ENCODE results near the gene AS3MT. TPM values are rescaled to one million over a fixed set of nuclear protein-coding genes. Genes with fewer than 3 reads are reported as not detected.
"Not testable (repeated sequence)": the region's sequence is repeated elsewhere in the genome, so short reads cannot be mapped to it uniquely, and the experiment has no call there.

Gene AS3MT
- total RNA-seq, 1 experiment from 2014 or later, result 5.2 TPM

DNA sequence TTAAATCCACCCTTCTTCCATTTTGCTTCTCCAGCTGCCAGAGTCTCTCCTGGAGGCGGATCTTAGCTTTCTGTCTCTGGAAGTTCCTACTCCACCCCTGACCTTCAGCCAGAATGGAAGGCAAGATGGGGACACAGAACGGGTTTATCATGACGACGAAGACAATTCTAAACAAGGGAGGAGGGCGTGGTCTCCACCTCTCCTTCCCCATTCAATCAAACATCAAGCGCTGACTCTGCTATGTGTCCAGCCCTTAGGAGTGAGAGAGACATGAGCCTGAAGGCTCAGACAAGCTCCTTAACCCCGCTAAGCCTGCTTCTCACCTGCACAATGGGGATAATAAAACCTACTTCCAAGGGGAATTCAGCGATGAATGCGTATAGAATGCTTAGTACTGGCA, 35.1 kb upstream of the AS3MT start:
- H3K27me3 ChIP-seq (replicated peaks; ENCODE audit: insufficient read depth, low read depth, low read length, poor library complexity), result no peaks in the 10 kb centered on the region
- no peaks in the 10 kb centered on the region for H3K9me3 ChIP-seq (ENCODE audit: low read depth, low read length, poor library complexity, severe bottlenecking)
- TF ChIP-seq EZH2 (IDR thresholded peaks at IDR 0.05; ENCODE audit: borderline replicate concordance, low read depth, low read length, poor library complexity, severe bottlenecking), result no peak
- TF ChIP-seq, protein P1, sequence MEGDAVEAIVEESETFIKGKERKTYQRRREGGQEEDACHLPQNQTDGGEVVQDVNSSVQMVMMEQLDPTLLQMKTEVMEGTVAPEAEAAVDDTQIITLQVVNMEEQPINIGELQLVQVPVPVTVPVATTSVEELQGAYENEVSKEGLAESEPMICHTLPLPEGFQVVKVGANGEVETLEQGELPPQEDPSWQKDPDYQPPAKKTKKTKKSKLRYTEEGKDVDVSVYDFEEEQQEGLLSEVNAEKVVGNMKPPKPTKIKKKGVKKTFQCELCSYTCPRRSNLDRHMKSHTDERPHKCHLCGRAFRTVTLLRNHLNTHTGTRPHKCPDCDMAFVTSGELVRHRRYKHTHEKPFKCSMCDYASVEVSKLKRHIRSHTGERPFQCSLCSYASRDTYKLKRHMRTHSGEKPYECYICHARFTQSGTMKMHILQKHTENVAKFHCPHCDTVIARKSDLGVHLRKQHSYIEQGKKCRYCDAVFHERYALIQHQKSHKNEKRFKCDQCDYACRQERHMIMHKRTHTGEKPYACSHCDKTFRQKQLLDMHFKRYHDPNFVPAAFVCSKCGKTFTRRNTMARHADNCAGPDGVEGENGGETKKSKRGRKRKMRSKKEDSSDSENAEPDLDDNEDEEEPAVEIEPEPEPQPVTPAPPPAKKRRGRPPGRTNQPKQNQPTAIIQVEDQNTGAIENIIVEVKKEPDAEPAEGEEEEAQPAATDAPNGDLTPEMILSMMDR (conservative IDR thresholded peaks at IDR 0.05; ENCODE audit: low read depth, low read length), result no peak
- no peaks in the 10 kb centered on the region for H3K36me3 ChIP-seq (ENCODE audit: insufficient read depth, low read length, poor library complexity, severe bottlenecking)
- BruUV-seq (replicated peaks), result no TSS peak
- H3K4me1 ChIP-seq (ENCODE audit: insufficient read depth, low read length, poor library complexity, severe bottlenecking), result no peaks in the 10 kb centered on the region
- no peak overlapping the region for H3K4me3 ChIP-seq (ENCODE audit: low read depth, low read length, poor library complexity, severe bottlenecking)
- no peak for DNase-seq (ENCODE audit: low spot score)
- intact Hi-C loops (cut with micrococcal nuclease; ENCODE audit: unreplicated experiment), result loop anchor here (5.0 kb wide), 1 partner anchor 102 kb away; no protein-coding TSS in a partner anchor
- ChIA-PET POLR2A (ENCODE audit: low non-redundant PET) (no interaction called here), CTCF (no interaction called here)
- no peak overlapping the region for H3K27ac ChIP-seq (ENCODE audit: low read depth, low read length, poor library complexity, severe bottlenecking)

DNA sequence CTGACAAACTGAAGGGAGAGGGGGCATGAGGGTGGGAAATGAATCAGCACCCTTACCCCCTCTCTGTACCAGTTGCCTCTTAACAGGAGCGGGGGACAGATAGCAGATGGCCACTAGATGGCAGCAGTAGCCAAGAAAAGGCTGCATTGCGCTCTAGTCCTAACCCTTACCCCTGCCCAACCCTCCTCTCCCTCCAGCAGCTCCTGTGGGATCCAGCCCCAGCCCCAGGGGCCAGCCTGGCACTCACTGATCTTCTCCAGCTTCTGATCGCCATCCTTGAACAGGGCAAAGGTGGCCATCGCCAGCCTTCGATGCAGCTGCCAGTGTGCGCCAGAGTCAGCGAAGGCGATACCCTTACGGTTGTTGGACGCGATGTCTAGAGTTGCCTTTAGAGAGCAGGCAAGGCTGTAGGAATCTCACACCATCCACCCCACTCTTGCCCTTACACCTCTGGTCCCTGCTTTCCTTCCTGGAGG, 34.2 kb upstream of the AS3MT start:
- no peaks in the 10 kb centered on the region for H3K9me3 ChIP-seq (ENCODE audit: low read depth, low read length, poor library complexity, severe bottlenecking)
- peak; percentile 86 for DNase-seq (ENCODE audit: low spot score)
- no peak for TF ChIP-seq EZH2 (IDR thresholded peaks at IDR 0.05; ENCODE audit: borderline replicate concordance, low read depth, low read length, poor library complexity, severe bottlenecking)
- TF ChIP-seq, protein P1 (conservative IDR thresholded peaks at IDR 0.05; ENCODE audit: low read depth, low read length), result peak; percentile 94
- H3K4me1 ChIP-seq (ENCODE audit: insufficient read depth, low read length, poor library complexity, severe bottlenecking), result no peaks in the 10 kb centered on the region
- H3K27me3 ChIP-seq (replicated peaks; ENCODE audit: insufficient read depth, low read depth, low read length, poor library complexity), result no peaks in the 10 kb centered on the region
- BruUV-seq (replicated peaks), result no TSS peak
- H3K36me3 ChIP-seq (ENCODE audit: insufficient read depth, low read length, poor library complexity, severe bottlenecking), result no peaks in the 10 kb centered on the region
- H3K4me3 ChIP-seq (ENCODE audit: low read depth, low read length, poor library complexity, severe bottlenecking), result no peak overlapping the region
- intact Hi-C loops (cut with micrococcal nuclease; ENCODE audit: unreplicated experiment), result loop anchor here (1.0 to 5.0 kb wide), 4 partner anchors 66 to 647 kb away; no protein-coding TSS in a partner anchor
- CTCF ChIA-PET, result interaction anchor here (0.5 to 3.4 kb wide), 3 partner anchors 66 to 99 kb away, joined by 3 to 30 read pairs (median 6); partner anchors contain the start of gene WBP1L
- POLR2A ChIA-PET (ENCODE audit: low non-redundant PET), result no interaction called here
- no peak overlapping the region for H3K27ac ChIP-seq (ENCODE audit: low read depth, low read length, poor library complexity, severe bottlenecking)

DNA sequence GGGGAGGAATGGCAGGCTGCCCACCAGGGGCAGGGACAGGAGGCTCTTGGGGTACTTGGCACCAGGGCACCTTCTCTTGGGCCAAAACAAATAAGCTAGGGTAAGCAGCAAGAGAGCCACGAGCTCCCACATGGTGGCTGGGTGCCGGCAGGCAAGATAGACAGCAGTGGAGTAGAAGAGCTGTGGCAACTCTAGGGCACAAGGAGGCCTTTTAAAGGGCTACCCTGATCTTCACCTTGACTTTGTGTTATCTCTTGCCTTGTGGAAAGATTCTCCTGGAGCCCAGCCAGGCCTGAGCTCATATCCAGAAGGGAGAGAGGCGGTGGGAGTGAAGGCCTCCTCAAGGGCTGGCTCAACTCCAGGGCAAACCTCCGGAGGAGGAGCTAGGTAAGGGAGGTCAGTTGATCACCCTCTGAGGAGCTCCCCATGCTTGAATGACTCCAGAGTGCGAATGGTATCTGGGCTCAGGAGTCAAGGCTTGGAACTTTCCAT, 32.0 kb upstream of the AS3MT start, which contains the start of gene CYP17A1:
TSS of gene CYP17A1 (minus strand) at position 184 of the 492 bp plus-strand sequence. CDS start at position 132, 52 bp downstream.
- no TSS peak for BruUV-seq (replicated peaks)
- Histone ChIP-seq H3K27ac (ENCODE audit: low read depth, low read length, poor library complexity, severe bottlenecking) (no peak within 1 kb of the TSS), H3K36me3 (ENCODE audit: insufficient read depth, low read length, poor library complexity, severe bottlenecking) (no peaks in the 10 kb centered on the region), H3K9me3 (ENCODE audit: low read depth, low read length, poor library complexity, severe bottlenecking) (no peaks in the 10 kb centered on the region), H3K4me1 (ENCODE audit: insufficient read depth, low read length, poor library complexity, severe bottlenecking) (no peaks in the 10 kb centered on the region), H3K27me3 (replicated peaks; ENCODE audit: insufficient read depth, low read depth, low read length, poor library complexity) (no peaks in the 10 kb centered on the region), H3K4me3 (ENCODE audit: low read depth, low read length, poor library complexity, severe bottlenecking) (no peak within 1 kb of the TSS)
- intact Hi-C loops (cut with micrococcal nuclease; ENCODE audit: unreplicated experiment), result loop anchor here (5.0 kb wide), 2 partner anchors 405 to 645 kb away; no protein-coding TSS in a partner anchor
- POLR2A ChIA-PET (ENCODE audit: low non-redundant PET), result no interaction called here
- CTCF ChIA-PET, result interaction anchor here (0.9 to 3.4 kb wide), 2 partner anchors 64 to 94 kb away, joined by 3 to 30 read pairs; partner anchors contain the start of gene WBP1L
- TF ChIP-seq EZH2 (IDR thresholded peaks at IDR 0.05; ENCODE audit: borderline replicate concordance, low read depth, low read length, poor library complexity, severe bottlenecking), result no peak
- TF ChIP-seq, protein P1 (conservative IDR thresholded peaks at IDR 0.05; ENCODE audit: low read depth, low read length), result no peak
- DNase-seq (ENCODE audit: low spot score), result peak; percentile 28

DNA sequence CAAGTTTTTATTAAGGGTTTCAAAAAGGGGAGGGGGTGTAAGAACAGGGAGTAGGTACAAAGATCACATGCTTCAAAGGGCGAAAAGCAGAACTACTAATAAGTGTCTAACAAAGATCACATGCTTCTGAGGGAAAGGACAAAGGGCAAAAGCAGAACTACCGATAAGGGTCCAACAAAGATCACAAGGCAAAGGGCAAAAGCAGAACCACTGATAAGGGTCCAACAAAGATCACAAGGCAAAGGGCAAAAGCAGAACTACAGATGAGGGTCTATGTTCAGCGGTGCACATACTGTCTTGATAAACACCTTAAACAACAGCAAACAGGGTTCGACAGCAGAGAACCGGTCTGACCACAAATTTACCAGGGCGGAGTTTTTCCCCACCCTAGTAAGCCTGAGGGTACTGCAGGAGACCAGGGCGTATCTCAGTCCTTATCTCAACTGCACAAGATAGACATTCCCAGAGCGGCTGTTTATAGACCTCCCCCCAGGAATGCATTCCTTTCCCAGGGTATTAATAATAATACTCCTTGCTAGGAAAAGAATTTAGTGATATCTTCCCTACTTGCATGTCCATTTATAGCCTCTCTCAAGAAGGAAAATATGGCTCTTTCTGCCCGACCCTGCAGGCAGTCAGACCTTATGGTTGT, 30.9 kb upstream of the AS3MT start:
- BruUV-seq (replicated peaks); H3K4me3 ChIP-seq (ENCODE audit: low read depth, low read length, poor library complexity, severe bottlenecking); H3K27ac ChIP-seq (ENCODE audit: low read depth, low read length, poor library complexity, severe bottlenecking); H3K27me3 ChIP-seq (replicated peaks; ENCODE audit: insufficient read depth, low read depth, low read length, poor library complexity); H3K9me3 ChIP-seq (ENCODE audit: low read depth, low read length, poor library complexity, severe bottlenecking); CTCF ChIA-PET; POLR2A ChIA-PET (ENCODE audit: low non-redundant PET); DNase-seq (ENCODE audit: low spot score); H3K4me1 ChIP-seq (ENCODE audit: insufficient read depth, low read length, poor library complexity, severe bottlenecking); H3K36me3 ChIP-seq (ENCODE audit: insufficient read depth, low read length, poor library complexity, severe bottlenecking): not testable (repeated sequence)
- intact Hi-C loops (cut with micrococcal nuclease; ENCODE audit: unreplicated experiment), result loop anchor here (5.0 kb wide), 2 partner anchors 404 to 644 kb away; no protein-coding TSS in a partner anchor

Measured in A673 (cell line).